GM21786 (cell line): ENCODE results near the gene LIME1.

Source experiments
- ATAC-seq: cut with Tn5 transposase; IDR thresholded peaks from one replicate; pipeline ENCODE4 v1.9.1; 2021; ENCODE audit not compliant: unreplicated experiment

LIME1 gene

DNA sequence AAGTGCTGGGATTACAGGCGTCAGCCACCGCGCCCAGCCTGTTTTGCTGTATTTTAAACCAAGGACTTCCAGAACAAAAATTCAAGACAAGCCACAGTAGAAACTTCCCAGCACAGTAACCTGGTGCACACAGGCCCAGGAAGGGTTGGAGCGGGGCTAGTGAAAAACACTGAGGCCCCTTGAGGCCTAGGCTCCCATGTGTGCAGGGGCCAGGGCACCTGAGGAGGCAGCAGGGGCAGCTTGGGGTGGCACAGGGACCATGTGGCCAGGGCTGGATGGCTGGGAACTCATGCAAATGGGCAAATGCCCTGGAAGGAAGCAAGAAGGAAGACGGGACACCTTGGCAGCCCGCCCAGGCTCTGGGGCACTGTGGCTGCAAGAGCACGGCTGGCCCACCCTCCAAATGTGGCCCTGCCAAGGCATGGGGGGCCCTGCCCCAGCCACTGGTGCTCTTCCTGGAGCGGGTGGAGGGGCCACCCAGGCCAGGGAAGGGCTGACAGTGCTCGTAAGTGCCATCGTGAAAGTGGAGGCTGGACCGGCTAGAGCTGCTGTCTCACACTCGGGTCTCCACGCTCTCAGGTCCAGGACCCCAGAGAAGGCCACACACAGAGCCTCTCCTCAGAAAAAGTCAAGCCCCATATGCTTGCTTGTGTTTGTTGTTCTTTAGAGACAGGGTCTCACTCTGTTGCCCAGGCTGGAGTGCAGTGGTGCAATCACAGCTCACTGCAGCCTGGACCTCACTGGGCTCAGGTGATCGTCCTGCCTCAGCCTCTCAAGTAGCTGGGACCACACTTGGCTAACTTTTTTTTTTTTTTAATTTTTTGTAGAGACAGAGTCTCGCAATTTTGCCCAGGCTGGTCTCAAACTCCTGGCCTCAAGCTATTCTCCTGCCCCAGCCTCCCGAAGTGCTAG is 13.4 kb downstream of the LIME1 start:
- no peak for ATAC-seq

- no peak for ATAC-seq
These were observed 14.5 kb downstream of the LIME1 start for GRCh38 chr20:63750807-63751470.

DNA sequence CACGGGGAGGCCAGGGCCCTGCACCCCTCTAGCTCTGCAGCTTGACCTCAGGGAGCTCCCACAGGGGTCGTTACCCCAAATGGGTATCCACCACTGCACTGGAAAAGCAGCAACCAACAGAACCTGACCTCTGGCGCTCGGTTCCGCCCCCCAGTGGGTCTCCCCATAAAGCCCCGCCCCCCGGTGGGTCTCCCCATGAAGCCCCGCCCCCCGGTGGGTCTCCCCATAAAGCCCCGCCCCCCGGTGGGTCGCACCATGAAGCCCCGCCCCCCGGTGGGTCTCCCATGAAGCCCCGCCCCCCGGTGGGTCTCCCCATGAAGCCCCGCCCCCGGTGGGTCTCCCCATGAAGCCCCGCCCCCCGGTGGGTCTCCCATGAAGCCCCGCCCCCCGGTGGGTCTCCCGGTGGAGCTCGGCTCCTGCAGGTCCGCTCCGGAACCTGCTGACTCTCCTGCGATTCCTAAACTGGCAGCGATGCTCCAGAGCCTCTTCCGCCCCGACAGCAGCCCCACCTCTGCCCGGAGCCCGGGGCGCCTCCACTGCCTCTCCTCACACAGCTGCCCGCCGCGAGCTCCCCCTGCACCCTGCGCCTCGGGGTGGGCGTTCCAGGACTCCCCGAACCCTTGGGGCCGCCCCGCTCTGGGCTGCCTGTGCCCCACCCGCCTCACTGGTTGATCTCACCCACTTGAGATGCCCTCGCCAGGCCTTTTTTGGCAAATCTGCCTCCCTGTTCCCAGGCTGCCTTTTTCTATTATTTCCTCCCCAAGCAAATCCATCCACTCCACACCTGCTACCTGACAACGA is 15.2 kb downstream of the LIME1 start:
- ATAC-seq = no peak

GRCh38 chr20:63752411-63753101 is 16.1 kb downstream of the LIME1 start:
- no peak for ATAC-seq

DNA sequence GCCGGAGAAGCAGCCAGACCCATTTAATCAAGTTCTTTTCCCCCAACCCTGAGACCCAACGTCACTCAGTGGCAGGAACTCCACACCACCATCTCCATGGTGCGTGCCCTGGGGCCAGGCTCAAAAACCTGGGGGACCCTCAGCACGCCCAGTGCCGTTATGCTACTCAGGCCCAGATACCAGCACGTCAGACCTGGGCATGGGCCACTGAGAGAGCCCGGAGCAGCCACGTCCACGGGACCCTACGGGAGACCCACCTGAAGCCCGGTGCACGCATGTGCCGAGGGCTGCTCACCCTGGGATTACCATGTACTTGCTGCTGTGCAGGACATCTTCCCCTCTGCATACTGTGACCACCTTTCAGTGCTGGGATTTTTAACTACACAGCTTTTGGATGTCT is 16.9 kb downstream of the LIME1 start:
- ATAC-seq = no peak

GRCh38 chr20:63754008-63754407 is 17.5 kb downstream of the LIME1 start:
- ATAC-seq = no peak

DNA sequence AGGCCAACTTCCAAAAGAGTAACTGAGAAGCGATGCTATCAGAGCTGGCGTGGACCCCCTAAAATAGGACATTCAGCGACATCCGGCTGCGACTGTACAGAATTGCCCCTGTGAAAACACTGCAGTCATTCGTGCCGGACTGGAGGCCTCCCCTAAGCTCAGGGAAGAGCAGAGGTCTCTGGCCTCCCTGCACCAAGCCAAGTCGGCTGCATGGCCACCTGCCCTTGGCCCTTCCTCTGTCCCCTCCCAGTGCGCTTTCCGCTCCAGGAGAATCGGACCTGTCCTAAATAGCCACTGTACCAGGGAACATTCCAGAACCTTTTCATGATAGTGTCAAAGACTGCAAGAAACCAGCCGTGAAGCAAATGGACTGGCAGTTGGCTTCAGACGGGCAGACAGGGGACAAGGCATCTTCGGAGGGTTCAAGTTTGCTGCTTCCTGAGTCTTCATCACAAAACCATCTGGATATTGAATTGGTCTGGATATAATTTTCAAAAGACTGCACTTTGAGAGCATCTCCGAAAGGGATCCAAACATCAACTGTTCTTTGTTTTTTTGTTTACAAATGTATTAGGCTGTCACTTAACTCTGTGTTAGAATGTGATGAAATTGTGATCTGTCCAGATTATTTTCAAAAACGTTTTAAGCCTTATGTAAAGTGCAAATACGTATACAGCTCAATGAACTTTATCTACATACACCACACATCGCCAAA is 19.6 kb downstream of the LIME1 start:
- no peak for ATAC-seq

DNA sequence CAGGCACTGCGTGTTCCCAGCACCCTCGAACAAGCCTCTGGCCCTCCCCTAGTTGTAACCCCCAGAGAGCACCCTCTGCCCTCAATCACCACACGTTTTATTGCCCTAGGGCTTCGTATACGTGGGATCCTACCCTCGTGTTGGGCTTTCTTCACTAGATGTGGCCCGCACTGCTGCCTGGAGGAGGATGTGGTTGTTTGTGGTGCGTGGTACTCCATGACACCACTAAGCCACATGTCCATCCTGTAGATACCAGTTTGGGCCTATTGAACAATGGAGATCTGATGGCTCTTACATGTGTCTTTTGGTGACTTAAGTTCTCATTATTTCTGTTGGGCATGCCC is 20.2 kb downstream of the LIME1 start:
- ATAC-seq = no peak

GRCh38 chr20:63758152-63758551 is 21.7 kb downstream of the LIME1 start:
- no peak for ATAC-seq

DNA sequence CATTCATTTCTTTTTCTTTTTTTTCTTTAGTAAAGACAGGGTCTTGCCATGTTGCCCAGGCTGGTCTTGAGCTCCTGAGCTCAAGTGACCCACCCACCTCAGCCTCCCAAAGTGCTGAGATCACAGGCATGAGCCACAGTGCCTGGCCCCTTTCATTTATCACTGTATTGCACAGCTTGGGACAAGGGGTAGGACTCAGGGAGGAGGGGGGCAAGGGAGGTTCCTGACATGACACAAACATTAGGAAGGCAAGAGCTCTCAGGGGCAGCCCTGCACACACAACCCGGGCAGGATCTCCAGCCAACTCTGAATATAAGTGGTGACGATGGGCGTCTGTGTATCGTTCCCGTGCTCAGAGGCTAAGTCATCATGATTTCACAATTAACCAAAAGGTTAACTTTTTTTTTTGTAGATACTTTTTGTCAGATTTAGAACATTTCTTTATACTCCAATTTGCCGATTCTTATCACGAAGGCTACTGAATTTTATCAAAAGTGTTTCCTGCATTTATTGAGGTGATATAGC is 23.0 kb downstream of the LIME1 start:
- no peak for ATAC-seq

DNA sequence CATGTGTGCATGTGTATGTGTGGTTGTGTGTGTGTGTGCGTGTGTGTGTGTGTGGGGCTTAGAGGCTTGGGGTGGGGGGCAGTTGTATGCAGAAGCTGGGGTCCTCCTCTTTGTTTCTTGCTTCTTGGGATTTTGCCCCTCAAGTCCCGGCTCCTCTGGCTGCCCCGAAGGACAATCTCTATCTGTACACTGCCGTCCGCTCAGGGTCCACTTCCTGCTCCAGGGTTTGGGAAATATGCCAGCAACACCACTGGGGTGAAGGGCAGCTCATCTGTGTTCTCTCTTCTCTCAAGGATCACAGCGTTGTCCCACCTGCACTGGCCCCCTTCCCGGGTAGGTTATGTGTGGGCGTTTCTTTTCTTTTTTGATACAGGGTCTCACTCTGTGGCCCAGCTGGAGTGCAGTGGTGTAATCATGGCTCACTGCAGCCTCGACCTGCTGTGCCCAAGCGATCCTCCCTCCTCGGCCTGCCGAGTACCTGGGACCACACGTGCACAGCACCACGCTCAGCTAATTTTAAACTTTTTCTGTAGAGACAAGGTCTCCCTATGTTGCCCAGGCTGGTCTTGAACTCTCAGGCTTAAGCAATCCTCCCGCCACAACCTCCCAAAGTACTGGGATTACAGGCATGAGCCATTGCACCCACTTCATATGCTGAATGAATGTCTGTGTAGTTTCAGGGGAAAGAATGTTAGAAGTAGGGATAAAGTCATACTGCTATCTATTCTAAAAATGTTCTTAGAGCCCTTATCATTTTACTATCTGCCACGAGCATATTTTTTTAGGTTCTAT is 28.8 kb downstream of the LIME1 start:
- ATAC-seq = no peak

GRCh38 chr20:63765902-63766301 is 29.4 kb downstream of the LIME1 start:
- ATAC-seq = no peak

DNA sequence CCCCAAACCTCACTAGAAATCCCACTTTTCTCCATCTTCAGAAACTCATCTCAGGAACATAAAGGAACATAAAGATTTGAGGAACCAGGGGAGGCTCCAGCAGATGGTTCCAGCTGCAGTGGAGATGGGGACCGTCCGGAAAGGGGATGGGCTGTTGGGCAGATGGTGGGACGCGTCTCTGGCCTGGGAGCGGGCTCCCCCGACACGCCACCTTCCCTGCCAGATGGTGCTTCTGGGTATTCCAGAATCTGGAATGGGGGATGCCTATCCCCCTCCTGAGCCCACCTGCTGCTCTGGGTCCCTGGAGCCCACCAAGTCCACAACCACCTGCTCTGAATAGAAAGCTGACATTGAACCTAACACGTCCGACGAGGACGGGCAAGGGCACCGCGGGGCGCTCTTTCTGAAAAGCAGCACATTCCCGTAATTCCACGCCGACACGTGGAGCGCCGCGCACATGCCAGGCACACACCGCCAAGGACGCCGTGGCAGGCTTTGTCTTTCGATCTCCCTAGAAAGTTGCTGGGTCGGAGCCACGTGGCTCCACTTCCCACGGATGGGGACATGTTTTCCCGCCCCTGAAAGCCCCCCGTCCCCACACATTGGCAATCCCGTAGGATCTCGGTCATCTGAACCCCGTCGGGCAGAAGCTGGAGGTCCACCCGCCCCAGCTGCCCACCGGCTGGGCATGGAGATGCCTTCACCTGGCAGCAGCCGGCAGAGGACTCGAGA is 30.4 kb downstream of the LIME1 start:
- ATAC-seq = no peak

GRCh38 chr20:63767456-63767855 is 31.0 kb downstream of the LIME1 start:
- ATAC-seq = no peak

DNA sequence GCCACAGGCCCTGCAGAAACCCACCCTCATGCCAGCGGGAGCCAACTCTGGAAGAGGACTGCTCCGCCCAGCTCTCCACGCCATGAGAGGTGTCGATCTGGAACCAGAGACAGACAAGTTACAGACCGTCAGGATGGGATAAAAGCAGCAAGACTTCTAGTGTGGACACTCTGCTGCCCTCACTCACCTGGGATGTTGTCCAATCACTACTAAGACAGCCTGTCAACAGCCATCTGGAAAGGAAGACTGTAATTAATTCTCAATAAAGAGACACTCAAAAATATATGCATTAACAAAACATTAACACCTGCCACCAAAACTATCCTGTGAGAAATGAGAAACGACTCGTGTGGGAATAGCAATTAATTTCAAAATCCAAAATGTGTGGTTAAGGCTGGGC is 31.4 kb downstream of the LIME1 start:
- ATAC-seq = no peak

DNA sequence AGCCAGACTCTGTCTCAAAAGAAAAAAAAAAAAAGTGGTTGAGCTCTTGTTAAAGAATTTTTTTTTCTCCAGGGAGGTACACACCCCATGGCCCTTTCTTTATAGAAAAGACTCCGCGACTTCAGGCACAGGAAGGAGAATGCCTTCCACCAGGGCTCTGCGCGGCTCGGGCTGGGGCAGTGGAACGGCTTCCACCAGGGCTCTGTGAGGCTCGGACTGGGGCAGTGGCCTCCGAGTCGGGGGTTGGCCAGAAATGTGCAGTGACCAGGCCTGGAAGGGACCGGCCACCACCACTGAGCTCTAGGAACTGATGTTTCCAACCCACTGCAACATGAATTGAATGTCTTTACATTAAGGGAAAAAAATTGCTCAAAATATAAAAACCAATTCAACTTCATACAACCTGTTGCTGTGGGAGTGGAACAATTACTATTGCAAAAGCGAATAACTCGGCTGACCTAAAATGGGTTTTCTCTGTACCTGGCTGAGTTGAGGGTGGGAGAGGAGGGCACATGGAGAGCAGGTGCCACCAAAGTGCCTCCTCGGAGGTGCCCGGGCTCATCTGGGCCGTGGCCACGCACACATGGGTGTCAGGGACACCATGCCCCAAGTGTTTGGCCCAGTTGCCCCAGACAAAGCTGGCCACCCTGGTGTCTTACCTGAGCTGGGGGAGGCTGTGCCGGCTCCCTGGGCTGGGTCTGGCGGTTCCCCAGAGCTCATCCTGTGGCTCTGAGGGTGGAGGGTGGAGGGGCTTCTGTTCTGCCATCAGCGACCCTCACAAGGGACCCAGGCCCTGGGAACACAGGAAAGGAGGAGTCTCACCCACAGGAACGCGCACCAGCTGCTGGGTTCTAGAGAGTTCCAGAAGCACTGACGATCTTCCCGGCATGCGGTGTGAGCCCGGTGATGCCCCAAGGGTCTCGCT is 32.4 kb downstream of the LIME1 start:
- no peak for ATAC-seq

DNA sequence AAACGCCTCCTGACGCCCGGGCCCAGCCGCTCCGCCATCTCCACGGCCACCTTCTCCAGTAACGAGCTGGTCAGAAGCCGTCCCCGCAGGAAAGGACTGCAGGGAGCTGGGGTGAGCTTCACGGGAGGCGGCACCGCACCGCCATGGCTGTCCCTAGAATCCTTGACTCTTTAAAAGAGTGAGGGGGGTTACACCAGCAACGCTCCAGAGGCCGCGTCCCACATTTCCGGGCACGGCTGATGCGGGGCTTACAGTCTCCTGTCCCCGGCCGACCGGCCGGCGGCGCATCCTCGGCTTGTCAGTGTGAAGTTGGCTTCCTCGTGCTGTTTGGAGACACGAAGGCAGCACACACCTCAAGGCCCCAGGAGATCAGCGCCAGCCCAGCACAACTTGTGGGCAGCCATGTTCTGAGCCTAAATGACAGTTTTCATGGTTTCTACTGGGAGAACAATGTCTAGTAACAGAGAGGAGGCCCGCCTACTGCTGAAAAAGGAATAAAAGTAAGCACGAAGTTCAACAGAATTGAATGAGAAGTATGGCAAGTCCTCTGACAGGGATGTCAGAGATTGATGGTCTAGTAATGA is 33.5 kb downstream of the LIME1 start:
- no peak for ATAC-seq
